ENCODE measurements around the gene PLSCR1.

DNA sequence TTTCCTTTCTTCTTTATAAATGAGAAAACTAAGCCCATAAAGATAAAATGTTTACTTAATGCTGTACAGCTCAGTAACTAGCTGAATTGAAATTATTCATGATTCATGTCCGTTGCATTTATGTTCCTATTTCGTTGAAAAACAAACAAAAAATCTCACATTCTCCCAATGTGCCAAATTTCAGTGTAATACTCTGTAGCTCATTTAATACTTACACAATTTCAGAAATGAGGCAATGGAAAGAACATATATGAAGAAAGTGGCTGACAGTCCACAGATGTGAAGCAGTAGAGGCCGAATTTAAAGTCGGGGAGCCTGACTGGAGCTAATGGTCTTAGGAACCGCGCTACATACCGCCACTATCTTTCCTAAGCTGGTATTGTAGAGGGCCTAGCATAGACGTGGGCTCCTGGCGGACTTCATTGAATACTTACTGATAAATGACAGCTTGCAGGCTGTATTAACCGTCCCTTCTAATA is 75.7 kb downstream of the PLSCR1 start:
- TF ChIP-seq POLR2A (IDR thresholded peaks at IDR 0.05) (no peak), POLR2AphosphoS5 (IDR thresholded peaks at IDR 0.05) (no peak)
- TF ChIP-seq, protein P1, sequence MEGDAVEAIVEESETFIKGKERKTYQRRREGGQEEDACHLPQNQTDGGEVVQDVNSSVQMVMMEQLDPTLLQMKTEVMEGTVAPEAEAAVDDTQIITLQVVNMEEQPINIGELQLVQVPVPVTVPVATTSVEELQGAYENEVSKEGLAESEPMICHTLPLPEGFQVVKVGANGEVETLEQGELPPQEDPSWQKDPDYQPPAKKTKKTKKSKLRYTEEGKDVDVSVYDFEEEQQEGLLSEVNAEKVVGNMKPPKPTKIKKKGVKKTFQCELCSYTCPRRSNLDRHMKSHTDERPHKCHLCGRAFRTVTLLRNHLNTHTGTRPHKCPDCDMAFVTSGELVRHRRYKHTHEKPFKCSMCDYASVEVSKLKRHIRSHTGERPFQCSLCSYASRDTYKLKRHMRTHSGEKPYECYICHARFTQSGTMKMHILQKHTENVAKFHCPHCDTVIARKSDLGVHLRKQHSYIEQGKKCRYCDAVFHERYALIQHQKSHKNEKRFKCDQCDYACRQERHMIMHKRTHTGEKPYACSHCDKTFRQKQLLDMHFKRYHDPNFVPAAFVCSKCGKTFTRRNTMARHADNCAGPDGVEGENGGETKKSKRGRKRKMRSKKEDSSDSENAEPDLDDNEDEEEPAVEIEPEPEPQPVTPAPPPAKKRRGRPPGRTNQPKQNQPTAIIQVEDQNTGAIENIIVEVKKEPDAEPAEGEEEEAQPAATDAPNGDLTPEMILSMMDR (IDR thresholded peaks at IDR 0.05): no peak

Data from prostate gland (tissue), 2 donors.